Mesenchymal stem cell (in vitro differentiated cells and primary cell): ENCODE results near the gene NUDT4B.
"Not testable (repeated sequence)": the region's sequence is repeated elsewhere in the genome, so short reads cannot be mapped to it uniquely, and the experiment has no call there.

Source experiments
- DNase-seq: peaks from one replicate; pipeline ENCODE4 v3.0.0-alpha.2; 2013
- H2AFZ ChIP-seq: one replicate; pipeline ENCODE4 v1.6.1; 2013; ENCODE audit warnings: low read depth, mild to moderate bottlenecking, control low read depth, inconsistent platforms, low read length, moderate library complexity
- H2AK5ac ChIP-seq: 2 replicates; pipeline ENCODE4 v1.6.1; 2013; ENCODE audit warnings: low read length, moderate library complexity, mild to moderate bottlenecking, inconsistent platforms; ENCODE audit not compliant: severe bottlenecking
- H2BK120ac ChIP-seq: one replicate; pipeline ENCODE4 v1.6.1; 2013; ENCODE audit warnings: low read depth, mild to moderate bottlenecking, inconsistent platforms, low read length, moderate library complexity
- H2BK12ac ChIP-seq, 2 experiments: one replicate each; pipeline ENCODE4 v1.6.1; 2013; ENCODE audit warnings: inconsistent platforms in 2 of 2, low read length in 2 of 2, mild to moderate bottlenecking in 2 of 2, moderate library complexity in 2 of 2, control low read depth in 1 of 2
- H2BK15ac ChIP-seq: one replicate; pipeline ENCODE4 v1.6.1; 2013; ENCODE audit warnings: mild to moderate bottlenecking, low read depth, inconsistent platforms; ENCODE audit not compliant: poor library complexity, severe bottlenecking
- H2BK5ac ChIP-seq: 2 replicates; pipeline ENCODE4 v1.6.1; 2013; ENCODE audit warnings: low read depth, mild to moderate bottlenecking, low read length, control low read depth, inconsistent platforms; ENCODE audit not compliant: poor library complexity, severe bottlenecking
- H3K14ac ChIP-seq, 2 experiments: one replicate each; pipeline ENCODE4 v1.6.1; 2013; ENCODE audit warnings: inconsistent platforms in 2 of 2, low read length in 2 of 2, control low read depth in 1 of 2, mild to moderate bottlenecking in 1 of 2, moderate library complexity in 1 of 2
- H3K18ac ChIP-seq, 2 experiments: one replicate each; pipeline ENCODE4 v1.6.1; 2013; ENCODE audit warnings: inconsistent platforms in 2 of 2, low read length in 2 of 2, control low read depth in 1 of 2, low read depth in 1 of 2, mild to moderate bottlenecking in 1 of 2
- H3K23ac ChIP-seq, 2 experiments: one replicate each; pipeline ENCODE4 v1.6.1; 2013; ENCODE audit warnings: inconsistent platforms in 2 of 2, low read length in 2 of 2, mild to moderate bottlenecking in 2 of 2, moderate library complexity in 2 of 2, control low read depth in 1 of 2
- H3K27ac ChIP-seq: 2 replicates; pipeline ENCODE4 v1.5.1; 2013; ENCODE audit warnings: mild to moderate bottlenecking, moderate library complexity, low read length, control low read depth, inconsistent platforms; ENCODE audit not compliant: poor library complexity, severe bottlenecking
- H3K27me3 ChIP-seq, 2 experiments: 2 replicates each; pipeline versions ENCODE4 v1.6.1 to v1.7.0; 2013; ENCODE audit warnings: low read length in 2 of 2, mild to moderate bottlenecking in 2 of 2, moderate library complexity in 2 of 2, control low read depth in 1 of 2, inconsistent platforms in 1 of 2; ENCODE audit not compliant: control insufficient read depth in 1 of 2, insufficient read depth in 1 of 2
- H3K36me3 ChIP-seq, 2 experiments: 2 replicates each; pipeline versions ENCODE4 v1.6.1 to v1.7.0; 2013; ENCODE audit warnings: low read length in 2 of 2, control low read depth in 1 of 2, inconsistent platforms in 1 of 2, low read depth in 1 of 2, mild to moderate bottlenecking in 1 of 2; ENCODE audit not compliant: insufficient read depth in 2 of 2, control insufficient read depth in 1 of 2
- H3K4ac ChIP-seq, 2 experiments: one replicate each; pipeline ENCODE4 v1.6.1; 2013; ENCODE audit warnings: inconsistent platforms in 2 of 2, low read length in 2 of 2, mild to moderate bottlenecking in 2 of 2, moderate library complexity in 2 of 2, control low read depth in 1 of 2, low read depth in 1 of 2
- H3K4me1 ChIP-seq: 2 replicates; pipeline ENCODE4 v1.6.1; 2013; ENCODE audit warnings: low read depth, low read length, control low read depth; ENCODE audit not compliant: control insufficient read depth, insufficient read depth
- H3K4me2 ChIP-seq: 2 replicates; pipeline ENCODE4 v1.6.1; 2013; ENCODE audit warnings: low read length, mild to moderate bottlenecking, inconsistent platforms; ENCODE audit not compliant: poor library complexity, severe bottlenecking
- H3K4me3 ChIP-seq, 2 experiments: 2 replicates each; pipeline versions ENCODE4 v1.5.1 to v1.7.0; 2013; ENCODE audit warnings: low read length in 2 of 2, mild to moderate bottlenecking in 2 of 2, control low read depth in 1 of 2, low read depth in 1 of 2; ENCODE audit not compliant: insufficient read depth in 1 of 2
- H3K79me1 ChIP-seq: replicated peaks from 2 replicates; pipeline ENCODE4 v1.6.1; 2013; ENCODE audit warnings: mild to moderate bottlenecking, control low read depth, low read length, inconsistent platforms; ENCODE audit not compliant: poor library complexity, severe bottlenecking
- H3K9ac ChIP-seq: 2 replicates; pipeline ENCODE4 v1.7.0; 2013; ENCODE audit warnings: mild to moderate bottlenecking, low read length, moderate library complexity
- H3K9me3 ChIP-seq: 2 replicates; pipeline ENCODE4 v1.7.0; 2013; ENCODE audit warnings: mild to moderate bottlenecking, low read length; ENCODE audit not compliant: control insufficient read depth
- H4K8ac ChIP-seq: one replicate; pipeline ENCODE4 v1.6.1; 2013; ENCODE audit warnings: inconsistent platforms, mild to moderate bottlenecking, low read length, moderate library complexity
- H4K91ac ChIP-seq: one replicate; pipeline ENCODE4 v1.6.1; 2013; ENCODE audit warnings: mild to moderate bottlenecking, low read length, inconsistent platforms
- WGBS: methylation state at CpG from one replicate; pipeline ENCODE4 v1.1.7; 2013; ENCODE audit warnings: mixed read lengths; 5-methylcytosine and 5-hydroxymethylcytosine counted together

The NUDT4B gene

DNA sequence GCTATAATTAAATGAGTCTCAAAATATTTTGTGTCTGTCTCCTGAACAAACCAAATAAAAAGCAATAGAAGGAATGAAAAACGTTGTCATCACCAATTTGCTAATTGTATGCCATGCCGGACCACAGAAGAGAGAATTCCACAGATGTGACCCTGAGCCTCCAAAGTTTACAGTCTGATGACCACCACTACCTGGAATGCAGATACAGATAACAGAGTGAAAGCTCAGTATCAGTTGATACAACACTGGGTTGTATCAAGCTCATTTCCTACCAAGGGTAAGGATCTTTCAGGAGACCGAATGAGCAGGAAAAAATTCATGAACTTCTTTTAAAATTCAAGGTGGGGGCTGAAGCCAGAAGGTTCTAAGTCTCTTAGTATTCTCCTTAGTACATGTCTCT lies 25.1 kb upstream of the NUDT4B start:
- H2BK15ac ChIP-seq, H3K27me3 ChIP-seq, H3K23ac ChIP-seq, H3K18ac ChIP-seq, H4K8ac ChIP-seq, H2AFZ ChIP-seq, H2BK120ac ChIP-seq, H3K4ac ChIP-seq, H3K4me1 ChIP-seq, H3K14ac ChIP-seq, DNase-seq, H3K79me1 ChIP-seq, H3K4me3 ChIP-seq, H3K36me3 ChIP-seq, H2BK5ac ChIP-seq, H3K9ac ChIP-seq, H4K91ac ChIP-seq, H3K9me3 ChIP-seq, H2BK12ac ChIP-seq, H3K27ac ChIP-seq, H2AK5ac ChIP-seq, H3K4me2 ChIP-seq: not testable (repeated sequence)
- WGBS, result no CpG with 5 or more reads among the region's 3 CpGs

DNA sequence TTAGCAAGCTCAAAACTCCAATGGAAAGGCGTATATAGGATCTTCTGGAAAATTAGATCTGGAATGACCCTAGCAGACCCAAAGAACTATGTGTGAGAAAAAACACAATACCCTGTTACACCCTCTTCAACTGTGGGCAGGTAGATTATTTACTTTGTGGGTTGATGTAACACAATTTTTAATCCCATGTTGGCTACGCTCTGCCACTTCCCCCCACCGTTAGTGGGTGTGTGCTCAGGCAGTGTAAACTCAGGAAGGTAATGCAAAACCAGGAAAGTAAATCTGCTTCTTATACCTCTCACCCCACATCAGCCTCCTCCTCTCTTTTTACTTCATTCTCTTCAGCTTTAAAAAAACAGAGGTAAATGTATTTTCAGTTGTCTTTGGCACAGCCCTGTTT lies 23.7 kb upstream of the NUDT4B start:
- DNase-seq, H2BK120ac ChIP-seq, H2AK5ac ChIP-seq, H3K4me1 ChIP-seq, H3K14ac ChIP-seq, H3K27me3 ChIP-seq, H2BK15ac ChIP-seq, H3K79me1 ChIP-seq, H3K36me3 ChIP-seq, H3K23ac ChIP-seq, H3K18ac ChIP-seq, H2BK12ac ChIP-seq, H3K9ac ChIP-seq, H3K4me2 ChIP-seq, H4K91ac ChIP-seq, H3K4ac ChIP-seq, H2BK5ac ChIP-seq, H4K8ac ChIP-seq, H3K27ac ChIP-seq, H3K9me3 ChIP-seq, H3K4me3 ChIP-seq, H2AFZ ChIP-seq: not testable (repeated sequence)
- WGBS, result no CpG with 5 or more reads among the region's 3 CpGs

DNA sequence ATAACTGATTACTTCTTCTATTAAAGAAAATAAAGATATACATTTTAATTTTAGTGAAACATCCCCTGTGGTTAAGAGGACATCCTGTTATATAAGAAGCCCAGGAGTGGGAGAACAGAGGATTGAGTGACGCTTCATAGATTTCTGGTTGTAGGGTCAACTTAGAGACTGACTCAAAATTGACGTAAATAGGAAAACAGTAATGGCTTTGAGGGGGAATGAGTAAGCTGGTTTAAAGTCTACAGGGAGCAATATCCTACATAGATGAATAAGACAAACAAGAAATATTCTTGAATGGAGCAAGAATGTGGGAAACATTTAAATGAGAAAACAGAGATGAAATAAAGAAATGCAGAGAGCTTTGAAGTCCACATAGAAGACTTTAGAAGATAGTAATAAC lies 20.7 kb upstream of the NUDT4B start:
- DNase-seq, H3K27me3 ChIP-seq, H4K91ac ChIP-seq, H3K79me1 ChIP-seq, H3K4me3 ChIP-seq, H3K27ac ChIP-seq, H2BK15ac ChIP-seq, H3K36me3 ChIP-seq, H2AFZ ChIP-seq, H3K18ac ChIP-seq, H2AK5ac ChIP-seq, H2BK12ac ChIP-seq, H2BK120ac ChIP-seq, H3K9me3 ChIP-seq, H3K23ac ChIP-seq, H3K14ac ChIP-seq, H3K9ac ChIP-seq, H3K4me2 ChIP-seq, H2BK5ac ChIP-seq, H3K4me1 ChIP-seq, H4K8ac ChIP-seq, H3K4ac ChIP-seq: not testable (repeated sequence)
- no CpG with 5 or more reads among the region's 2 CpGs for WGBS

DNA sequence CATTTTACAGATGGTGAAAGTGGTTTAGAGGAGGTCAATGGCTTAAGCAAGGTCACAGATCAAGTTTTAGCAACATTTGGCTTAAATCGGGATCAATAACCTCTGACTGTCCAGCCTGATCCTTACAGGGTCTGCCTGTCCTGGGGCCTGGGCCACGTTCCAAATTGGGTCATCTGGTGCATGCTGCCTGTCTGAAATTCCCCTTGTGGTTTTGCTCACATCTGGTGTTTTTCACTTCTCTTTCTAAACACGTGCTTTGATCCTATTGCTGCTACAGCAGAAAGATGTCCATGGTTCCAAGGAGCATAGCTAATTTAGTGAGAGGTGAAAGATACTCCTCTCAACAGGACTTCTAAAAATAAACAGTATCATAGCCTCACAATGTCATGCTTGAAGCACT lies 19.4 kb upstream of the NUDT4B start:
- not testable (repeated sequence) for H3K9ac ChIP-seq, H3K36me3 ChIP-seq, H2AK5ac ChIP-seq, H3K4me2 ChIP-seq, H3K27ac ChIP-seq, H3K4me3 ChIP-seq, H2BK15ac ChIP-seq, H2BK120ac ChIP-seq, H2BK12ac ChIP-seq, H2BK5ac ChIP-seq, H4K8ac ChIP-seq, H2AFZ ChIP-seq, H4K91ac ChIP-seq, H3K4ac ChIP-seq, H3K4me1 ChIP-seq, DNase-seq, H3K23ac ChIP-seq, H3K79me1 ChIP-seq, H3K9me3 ChIP-seq, H3K18ac ChIP-seq, H3K14ac ChIP-seq, H3K27me3 ChIP-seq
- no CpG with 5 or more reads among the region's 3 CpGs for WGBS
